ENCODE results near the gene SMDT1.

DNA sequence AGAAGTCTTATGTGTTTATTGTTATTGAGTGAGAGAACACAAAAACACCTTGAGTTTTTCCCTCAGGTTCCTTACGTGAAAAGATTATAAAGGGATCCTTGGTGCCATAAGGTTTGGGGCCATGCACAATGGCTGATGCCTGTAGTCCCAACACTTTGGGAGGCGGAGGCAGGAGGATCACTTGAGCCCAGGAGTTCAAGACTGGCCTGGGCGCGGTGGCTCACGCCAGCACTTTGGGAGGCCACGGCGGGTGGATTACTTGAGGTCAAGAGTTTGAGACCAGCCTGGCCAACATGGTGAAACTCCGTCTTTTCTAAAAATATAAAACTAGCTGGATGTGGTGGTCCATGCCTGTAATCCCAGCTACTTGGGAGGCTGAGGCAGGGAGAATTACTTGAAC is 5.4 kb downstream of the SMDT1 start:
- TF ChIP-seq POLR2A (IDR thresholded peaks at IDR 0.05) (no peak), POLR2AphosphoS5 (IDR thresholded peaks at IDR 0.05) (no peak), EP300 (IDR thresholded peaks at IDR 0.05) (no peak)
- TF ChIP-seq, protein P1, sequence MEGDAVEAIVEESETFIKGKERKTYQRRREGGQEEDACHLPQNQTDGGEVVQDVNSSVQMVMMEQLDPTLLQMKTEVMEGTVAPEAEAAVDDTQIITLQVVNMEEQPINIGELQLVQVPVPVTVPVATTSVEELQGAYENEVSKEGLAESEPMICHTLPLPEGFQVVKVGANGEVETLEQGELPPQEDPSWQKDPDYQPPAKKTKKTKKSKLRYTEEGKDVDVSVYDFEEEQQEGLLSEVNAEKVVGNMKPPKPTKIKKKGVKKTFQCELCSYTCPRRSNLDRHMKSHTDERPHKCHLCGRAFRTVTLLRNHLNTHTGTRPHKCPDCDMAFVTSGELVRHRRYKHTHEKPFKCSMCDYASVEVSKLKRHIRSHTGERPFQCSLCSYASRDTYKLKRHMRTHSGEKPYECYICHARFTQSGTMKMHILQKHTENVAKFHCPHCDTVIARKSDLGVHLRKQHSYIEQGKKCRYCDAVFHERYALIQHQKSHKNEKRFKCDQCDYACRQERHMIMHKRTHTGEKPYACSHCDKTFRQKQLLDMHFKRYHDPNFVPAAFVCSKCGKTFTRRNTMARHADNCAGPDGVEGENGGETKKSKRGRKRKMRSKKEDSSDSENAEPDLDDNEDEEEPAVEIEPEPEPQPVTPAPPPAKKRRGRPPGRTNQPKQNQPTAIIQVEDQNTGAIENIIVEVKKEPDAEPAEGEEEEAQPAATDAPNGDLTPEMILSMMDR (IDR thresholded peaks at IDR 0.05): no peak
